Skin of body (tissue), 2 donors: ENCODE measurements around the gene PRR7. TPM values are rescaled to one million over a fixed set of nuclear protein-coding genes. Genes with fewer than 3 reads are reported as not detected.
"Not testable (repeated sequence)": the region's sequence is repeated elsewhere in the genome, so short reads cannot be mapped to it uniquely, and the experiment has no call there.

Experiments
- DNase-seq: peaks from one replicate; lab custom pipeline; 2025; lab: John Stamatoyannopoulos, UW
- total RNA-seq: library from RNA; depleted of rRNA; stranded (reverse); fragments of >200 nt; gene quantifications from one replicate; pipeline ENCODE4 v1.2.3, GENCODE V29; 2014

Gene PRR7, protein sequence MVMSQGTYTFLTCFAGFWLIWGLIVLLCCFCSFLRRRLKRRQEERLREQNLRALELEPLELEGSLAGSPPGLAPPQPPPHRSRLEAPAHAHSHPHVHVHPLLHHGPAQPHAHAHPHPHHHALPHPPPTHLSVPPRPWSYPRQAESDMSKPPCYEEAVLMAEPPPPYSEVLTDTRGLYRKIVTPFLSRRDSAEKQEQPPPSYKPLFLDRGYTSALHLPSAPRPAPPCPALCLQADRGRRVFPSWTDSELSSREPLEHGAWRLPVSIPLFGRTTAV
- total RNA-seq: 1.1 TPM

GRCh38 chr5:177446200-177447065 lies at the start of gene PRR7:
PRR7 (plus strand) TSS chr5:177446814; CDS start chr5:177455068, 8,254 bp downstream.
- DNase-seq: peak; percentile 39

GRCh38 chr5:177397875-177398390 lies 48.7 kb upstream of the PRR7 start:
- DNase-seq: no peak

DNA sequence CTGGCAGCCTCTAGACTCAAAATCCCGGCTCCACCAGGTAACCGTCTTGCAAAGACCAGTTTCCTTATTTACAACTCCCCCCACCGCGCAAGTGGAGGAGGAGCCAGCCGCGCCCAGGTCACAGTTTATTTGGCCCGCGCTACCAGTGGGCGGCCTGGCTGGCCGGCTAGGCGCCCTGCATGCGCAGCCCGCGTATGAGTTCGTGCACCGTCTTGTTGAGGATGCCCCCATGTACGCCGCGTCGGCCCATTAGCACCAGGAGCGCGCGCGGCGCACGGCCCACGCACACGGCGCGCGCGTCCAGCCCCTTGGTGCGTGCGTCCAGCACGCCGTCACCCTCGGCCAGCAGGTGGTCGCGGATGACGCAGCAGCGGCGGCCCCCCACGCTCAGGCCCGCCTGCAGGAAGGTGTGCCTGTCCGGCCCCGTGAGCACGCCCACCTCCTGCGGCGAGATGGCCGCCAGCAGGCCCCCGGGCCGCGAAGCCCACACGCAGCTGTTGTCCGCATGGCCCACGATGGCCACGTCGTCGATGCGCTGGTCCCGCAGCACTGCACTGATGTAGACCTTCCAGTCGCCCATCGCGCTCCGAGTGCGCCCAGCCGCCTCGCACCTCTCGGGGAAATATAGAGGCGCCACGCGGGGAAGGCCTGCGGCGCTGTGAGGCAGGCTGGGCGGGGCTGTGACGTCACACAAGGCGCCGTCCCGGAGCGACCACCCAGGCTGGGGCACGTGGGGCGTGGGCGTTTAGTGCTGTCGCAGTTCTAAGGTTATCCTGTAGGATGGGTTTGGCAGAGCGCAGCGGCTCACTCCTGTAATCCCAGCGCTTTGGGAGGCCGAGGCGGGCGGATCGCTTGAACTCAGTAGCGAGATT lies 46.4 kb upstream of the PRR7 start, which contains the start of gene PFN3:
Gene PFN3, minus strand, starts transcription at position 665 of the 872 bp plus-strand sequence. Its CDS starts 85 bp downstream, at position 580.
- DNase-seq: peak; percentile 14

GRCh38 chr5:177402271-177403043 lies 44.2 kb upstream of the PRR7 start:
- DNase-seq: no peak

DNA sequence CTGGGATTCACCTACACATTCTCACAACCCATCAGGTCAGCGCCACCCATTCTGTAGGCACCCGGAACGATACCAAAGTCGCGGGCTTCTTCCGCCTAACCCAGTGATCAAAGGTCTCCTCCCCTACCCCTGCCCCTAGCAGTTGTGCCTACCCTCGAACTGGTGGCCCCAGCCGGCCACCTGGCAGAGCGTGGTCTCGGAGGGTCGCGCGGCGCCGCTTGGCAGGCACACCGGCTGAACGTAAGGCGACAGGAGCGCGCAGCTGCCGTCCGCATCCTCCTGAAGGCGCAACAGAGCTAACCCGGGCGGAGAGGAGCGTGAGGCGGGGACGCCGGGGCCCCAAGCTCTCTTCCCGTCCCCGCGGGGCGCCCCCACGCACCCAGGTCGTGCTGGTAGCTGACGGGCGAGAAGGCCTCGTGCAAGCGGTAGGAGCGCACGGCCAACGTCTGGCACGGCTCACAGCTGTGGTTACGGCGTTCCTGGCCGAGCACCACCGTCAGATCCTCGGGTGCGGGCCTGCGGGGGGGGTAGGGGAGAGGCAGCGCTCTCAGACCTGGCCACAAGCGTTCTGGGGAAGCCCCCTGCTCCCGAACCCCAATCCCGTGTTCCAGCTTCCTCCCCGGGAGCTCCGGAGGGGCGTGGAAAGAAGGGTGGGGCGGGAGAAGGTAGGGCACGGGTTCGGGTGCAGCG lies 43.4 kb upstream of the PRR7 start:
- DNase-seq: no peak

GRCh38 chr5:177403792-177404640 lies 42.6 kb upstream of the PRR7 start:
- peak; percentile 10 for DNase-seq

DNA sequence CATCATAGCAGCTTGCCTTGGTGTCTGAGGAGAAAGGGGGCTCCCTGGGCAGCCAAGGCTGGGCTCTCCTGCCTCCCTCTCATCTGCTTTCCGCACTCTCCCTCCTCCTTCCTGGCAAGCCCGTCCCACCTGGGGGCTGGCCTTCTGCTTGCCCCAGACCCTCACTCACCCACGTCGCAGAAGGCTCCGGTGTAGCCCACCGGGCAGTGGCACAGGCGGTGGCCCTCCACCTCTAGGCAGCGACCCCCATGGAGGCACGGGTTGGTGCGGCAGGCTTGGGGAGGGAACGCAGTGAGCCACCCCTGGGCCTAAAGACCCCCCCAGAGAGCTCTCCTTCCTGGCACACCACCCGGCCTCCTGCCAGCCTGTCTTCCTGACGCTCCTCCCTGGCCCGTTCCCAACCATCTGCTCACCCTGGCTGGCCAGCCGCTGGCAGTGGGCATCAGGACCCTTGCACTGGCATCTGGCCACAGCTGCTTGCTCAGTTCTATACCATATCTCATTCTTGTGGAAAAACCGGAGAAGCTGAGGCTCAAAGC lies 41.9 kb upstream of the PRR7 start:
- no peak for DNase-seq

DNA sequence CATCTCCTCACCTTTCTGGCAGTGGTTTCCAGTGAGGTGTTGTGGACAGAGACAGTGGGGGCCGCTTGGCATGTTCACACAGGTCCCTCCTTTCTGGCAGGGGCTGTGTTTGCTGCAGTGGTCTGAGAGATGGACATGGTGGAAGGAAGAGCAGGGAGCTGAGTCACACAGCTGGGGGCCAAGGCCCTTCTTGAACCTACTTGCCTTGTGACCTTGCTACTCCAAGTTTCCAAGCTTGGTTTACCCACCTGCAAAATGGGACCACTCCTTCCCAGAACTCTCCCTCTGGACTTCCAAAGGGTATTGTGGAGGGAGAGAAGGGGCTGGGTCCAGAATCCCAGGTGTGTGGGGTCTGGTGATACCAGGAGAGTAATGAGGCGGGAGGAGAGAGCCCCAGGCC lies 41.3 kb upstream of the PRR7 start:
- DNase-seq: no peak

GRCh38 chr5:177405805-177406204 lies 40.8 kb upstream of the PRR7 start:
- DNase-seq: no peak

GRCh38 chr5:177409043-177409801 lies 37.4 kb upstream of the PRR7 start, which contains the start of gene F12:
F12 (minus strand) TSS chr5:177409564; CDS start chr5:177409527, 37 bp downstream.
- no peak for DNase-seq

DNA sequence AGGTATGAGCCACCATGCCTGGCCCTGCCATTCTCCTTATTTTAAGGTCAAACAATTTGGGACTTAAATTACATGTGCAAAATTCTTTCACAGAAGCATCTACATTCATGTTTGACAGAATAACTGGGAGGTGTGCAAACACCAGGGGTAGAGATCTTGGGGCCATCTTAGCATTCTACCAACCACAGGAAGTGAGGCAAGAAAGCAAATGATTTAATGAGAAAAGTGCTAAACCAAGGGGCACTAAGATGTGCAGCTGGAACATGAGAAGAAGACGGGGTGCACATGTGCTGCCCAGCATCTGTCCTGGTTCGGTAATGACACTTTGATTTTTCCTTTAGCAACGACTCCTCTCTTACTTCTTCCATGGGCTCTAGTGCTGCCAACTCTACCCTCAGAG lies 36.0 kb upstream of the PRR7 start:
- no peak for DNase-seq

- DNase-seq: no peak
Measured at GRCh38 chr5:177412603-177413233, 33.9 kb upstream of the PRR7 start.

- DNase-seq: no peak
Measured at GRCh38 chr5:177414481-177414880, 32.1 kb upstream of the PRR7 start.

- DNase-seq: not testable (repeated sequence)
Measured at GRCh38 chr5:177417081-177417480, 29.5 kb upstream of the PRR7 start.

- no peak for DNase-seq
Measured at GRCh38 chr5:177419046-177419445, 27.6 kb upstream of the PRR7 start.

GRCh38 chr5:177420472-177420871 lies 26.1 kb upstream of the PRR7 start:
- not testable (repeated sequence) for DNase-seq

- DNase-seq: no peak
Measured at GRCh38 chr5:177421062-177421798, 25.4 kb upstream of the PRR7 start.
